ENCODE measurements around the gene PPP5C. TPM values are rescaled to one million over a fixed set of nuclear protein-coding genes. Genes with fewer than 3 reads are reported as not detected.

PPP5C gene
- total RNA-seq, 1 experiment from 2014 or later, result 124 TPM

- Mint-ChIP-seq H3K9me3 (ENCODE audit: low read depth, unreplicated experiment) (no peaks in the 10 kb centered on the region), H3K4me3 (ENCODE audit: low read depth, unreplicated experiment) (no peak overlapping the region), H3K27ac (ENCODE audit: unreplicated experiment) (no peak overlapping the region), H3K27me3 (ENCODE audit: unreplicated experiment) (peaks cover 53% of the 10 kb centered on the region), H3K36me3 (ENCODE audit: insufficient read depth, unreplicated experiment) (peaks cover 26% of the 10 kb centered on the region), H3K4me1 (ENCODE audit: low read depth, unreplicated experiment) (peaks cover 26% of the 10 kb centered on the region)
- no peak for DNase-seq
- intact Hi-C loops (cut with micrococcal nuclease; ENCODE audit: unreplicated experiment), result loop anchor here (10.0 kb wide), 1 partner anchor 60 kb away; no protein-coding TSS in a partner anchor
- no TSS peak for BruUV-seq (replicated peaks)
- TF ChIP-seq CTCF (IDR thresholded peaks at IDR 0.05; ENCODE audit: unreplicated experiment), result no peak
- CTCF ChIA-PET, result no interaction called here
These were observed 2.5 kb upstream of the PPP5C start for GRCh38 chr19:46344363-46344762.

DNA sequence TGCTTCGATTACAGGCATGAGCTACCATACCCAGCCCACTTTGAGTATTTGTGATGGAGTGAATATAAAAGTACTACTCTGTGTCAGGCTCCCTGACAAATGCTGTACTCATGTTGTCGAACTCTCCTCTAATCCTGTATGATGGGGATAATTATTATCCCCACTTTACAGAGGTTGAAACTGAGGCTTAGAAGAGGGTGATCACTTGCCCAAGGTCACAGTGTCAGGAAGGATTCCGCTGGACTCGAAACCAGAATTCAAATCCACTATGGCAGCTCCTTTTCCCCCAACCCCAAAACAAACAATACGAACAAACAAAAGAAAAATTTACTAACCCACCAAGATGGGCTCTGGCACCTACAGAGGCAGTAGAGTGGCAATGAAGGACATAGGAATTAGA is 1.7 kb upstream of the PPP5C start:
- intact Hi-C loops (cut with micrococcal nuclease; ENCODE audit: unreplicated experiment), result loop anchor here (10.0 kb wide), 1 partner anchor 60 kb away; no protein-coding TSS in a partner anchor
- CTCF ChIA-PET, result no interaction called here
- no TSS peak for BruUV-seq (replicated peaks)
- H3K4me1 Mint-ChIP-seq (ENCODE audit: low read depth, unreplicated experiment), result peaks cover 34% of the 10 kb centered on the region
- no peak for TF ChIP-seq CTCF (IDR thresholded peaks at IDR 0.05; ENCODE audit: unreplicated experiment)
- peaks cover 34% of the 10 kb centered on the region for H3K36me3 Mint-ChIP-seq (ENCODE audit: insufficient read depth, unreplicated experiment)
- no peak for DNase-seq
- no peak overlapping the region for H3K27ac Mint-ChIP-seq (ENCODE audit: unreplicated experiment)
- H3K27me3 Mint-ChIP-seq (ENCODE audit: unreplicated experiment), result peaks cover 45% of the 10 kb centered on the region
- H3K9me3 Mint-ChIP-seq (ENCODE audit: low read depth, unreplicated experiment), result no peaks in the 10 kb centered on the region
- peak overlapping the region; percentile 93 for H3K4me3 Mint-ChIP-seq (ENCODE audit: low read depth, unreplicated experiment)

GRCh38 chr19:46347572-46347883 is 641 bp downstream of the PPP5C start:
- BruUV-seq (replicated peaks), result no TSS peak
- H3K27me3 Mint-ChIP-seq (ENCODE audit: unreplicated experiment), result peaks cover 21% of the 10 kb centered on the region
- H3K27ac Mint-ChIP-seq (ENCODE audit: unreplicated experiment), result peak overlapping the region; percentile 79
- DNase-seq, result no peak
- intact Hi-C loops (cut with micrococcal nuclease; ENCODE audit: unreplicated experiment), result loop anchor here (10.0 kb wide), 1 partner anchor 63 kb away; no protein-coding TSS in a partner anchor
- no peak for TF ChIP-seq CTCF (IDR thresholded peaks at IDR 0.05; ENCODE audit: unreplicated experiment)
- peaks cover 53% of the 10 kb centered on the region for H3K4me1 Mint-ChIP-seq (ENCODE audit: low read depth, unreplicated experiment)
- H3K36me3 Mint-ChIP-seq (ENCODE audit: insufficient read depth, unreplicated experiment), result peaks cover 46% of the 10 kb centered on the region
- no peaks in the 10 kb centered on the region for H3K9me3 Mint-ChIP-seq (ENCODE audit: low read depth, unreplicated experiment)
- H3K4me3 Mint-ChIP-seq (ENCODE audit: low read depth, unreplicated experiment), result peak overlapping the region; percentile 93
- CTCF ChIA-PET, result interaction anchor here (1.2 to 1.3 kb wide), 2 partner anchors 11 to 50 kb away, joined by 3 to 5 read pairs; partner anchors contain the start of gene HIF3A

GRCh38 chr19:46347985-46348384 is 1.1 kb downstream of the PPP5C start:
- peaks cover 53% of the 10 kb centered on the region for H3K4me1 Mint-ChIP-seq (ENCODE audit: low read depth, unreplicated experiment)
- no peaks in the 10 kb centered on the region for H3K9me3 Mint-ChIP-seq (ENCODE audit: low read depth, unreplicated experiment)
- H3K4me3 Mint-ChIP-seq (ENCODE audit: low read depth, unreplicated experiment), result peak overlapping the region; percentile 93
- H3K36me3 Mint-ChIP-seq (ENCODE audit: insufficient read depth, unreplicated experiment), result peaks cover 46% of the 10 kb centered on the region
- DNase-seq, result no peak
- CTCF ChIA-PET, result interaction anchor here (1.3 kb wide), 1 partner anchor 11 kb away, joined by 5 read pairs; no protein-coding TSS in a partner anchor
- no peak for TF ChIP-seq CTCF (IDR thresholded peaks at IDR 0.05; ENCODE audit: unreplicated experiment)
- H3K27ac Mint-ChIP-seq (ENCODE audit: unreplicated experiment), result no peak overlapping the region
- intact Hi-C loops (cut with micrococcal nuclease; ENCODE audit: unreplicated experiment), result loop anchor here (10.0 kb wide), 1 partner anchor 63 kb away; no protein-coding TSS in a partner anchor
- no TSS peak for BruUV-seq (replicated peaks)
- H3K27me3 Mint-ChIP-seq (ENCODE audit: unreplicated experiment), result peaks cover 17% of the 10 kb centered on the region

Data from Calu3 (cell line).